HCT116 (cell line): ENCODE results near the gene CRYGD. TPM values are rescaled to one million over a fixed set of nuclear protein-coding genes. Genes with fewer than 3 reads are reported as not detected.

Source experiments
- ATAC-seq: fragments of 200-7000 bp; cut with Tn5 transposase; 2 replicates; pipeline ENCODE4 v1.9.1; 2020; ENCODE audit warnings: mild to moderate bottlenecking, moderate library complexity
- BruUV-seq: library from RNA; stranded (reverse); fragments of 400-500 nt; replicated peaks from 2 replicates; lab custom pipeline; 2021; lab: Mats Ljungman, UMichigan
- CTCF ChIA-PET: fragments of 300-600 bp; sonication (Branson Sonifier 250); formaldehyde crosslinking; loops from one replicate; lab custom pipeline; 2021; ENCODE audit warnings: antibody characterized with exemption; lab: Charles Lee
- POLR2A ChIA-PET: fragments of 300-600, 350-600 bp; sonication (Branson Sonifier 250); formaldehyde crosslinking; loops from one replicate; lab custom pipeline; 2021; ENCODE audit warnings: antibody characterized with exemption; lab: Charles Lee
- RAD21 ChIA-PET, 2 experiments: fragments of 300-600 bp; sonication (Branson Sonifier 250); formaldehyde crosslinking; loops; one replicate each; lab custom pipeline; 2023; ENCODE audit warnings: low total read pairs in 2 of 2; ENCODE audit not compliant: uncharacterized antibody in 2 of 2, unreplicated experiment in 2 of 2, low non-redundant PET in 1 of 2; lab: Charles Lee
- DNase-seq: peaks from one replicate; pipeline ENCODE4 v3.0.0-alpha.2; 2010; ENCODE audit warnings: low read depth, low spot score
- H2AFZ ChIP-seq: fragments of 200-600 bp; shearing (Covaris generic), sonication (generic); 2 replicates; pipeline ENCODE4 v1.6.1; 2017; ENCODE audit warnings: low read depth, mixed run types, mixed read lengths, antibody characterized with exemption, low read length; ENCODE audit not compliant: poor library complexity, severe bottlenecking
- H3K27ac ChIP-seq: 2 replicates; pipeline ENCODE4 v1.5.1; 2012; ENCODE audit warnings: low read depth, low read length
- H3K27me3 ChIP-seq: fragments of 200-600 bp; sonication (generic); 2 replicates; pipeline ENCODE4 v1.6.1; 2016; ENCODE audit warnings: mixed run types, low read length, mixed read lengths; ENCODE audit not compliant: insufficient read depth
- H3K36me3 ChIP-seq, 2 experiments: fragments of 200-500 bp in 1 of 2; fragments of 200-600 bp in 1 of 2; sonication (Bioruptor generic) in 1 of 2; sonication (generic) in 1 of 2; 2 replicates each; pipeline versions ENCODE4 v1.5.1 to v1.6.1; 2014 to 2016; ENCODE audit warnings: low read length in 2 of 2, inconsistent platforms in 1 of 2, mixed read lengths in 1 of 2, mixed run types in 1 of 2; ENCODE audit not compliant: insufficient read depth in 2 of 2, control insufficient read depth in 1 of 2
- H3K4me1 ChIP-seq, 2 experiments: fragments of 200-600 bp in 1 of 2; sonication (generic) in 1 of 2; 2 replicates each; pipeline versions ENCODE4 v1.5.1 to v1.6.1; 2012 to 2017; ENCODE audit warnings: low read length in 2 of 2, inconsistent platforms in 1 of 2, mild to moderate bottlenecking in 1 of 2, mixed read lengths in 1 of 2, mixed run types in 1 of 2, moderate library complexity in 1 of 2; ENCODE audit not compliant: insufficient read depth in 2 of 2, control insufficient read depth in 1 of 2
- H3K4me2 ChIP-seq: fragments of 200-600 bp; sonication (generic); 2 replicates; pipeline ENCODE4 v1.6.1; 2017; ENCODE audit warnings: mixed run types, low read length, mixed read lengths
- H3K4me3 ChIP-seq, 2 experiments: fragments of 200-600 bp in 1 of 2; sonication (generic) in 1 of 2; replicated peaks in 1 of 2; 2 replicates each; pipeline ENCODE4 v1.5.1; 2011 to 2016; ENCODE audit warnings: low read length in 2 of 2, control low read depth in 1 of 2, low read depth in 1 of 2, mild to moderate bottlenecking in 1 of 2, mixed read lengths in 1 of 2, mixed run types in 1 of 2
- H3K79me2 ChIP-seq: fragments of 200-600 bp; sonication (generic); 2 replicates; pipeline ENCODE4 v1.6.1; 2017; ENCODE audit warnings: mild to moderate bottlenecking, mixed run types, low read length, moderate library complexity, mixed read lengths; ENCODE audit not compliant: insufficient read depth
- H3K9ac ChIP-seq: fragments of 200-600 bp; sonication (generic); 2 replicates; pipeline ENCODE4 v1.6.1; 2016; ENCODE audit warnings: low read length, mixed read lengths
- H3K9me2 ChIP-seq: fragments of 200-600 bp; sonication (generic), shearing (Covaris generic); 2 replicates; pipeline ENCODE4 v1.6.1; 2017; ENCODE audit warnings: mixed run types, mild to moderate bottlenecking, moderate library complexity; ENCODE audit not compliant: insufficient read depth
- H3K9me3 ChIP-seq, 2 experiments: fragments of 200-500 bp in 1 of 2; fragments of 200-600 bp in 1 of 2; sonication (Bioruptor generic) in 1 of 2; sonication (generic) in 1 of 2; 2 replicates each; pipeline ENCODE4 v1.6.1; 2014 to 2017; ENCODE audit warnings: low read length in 2 of 2, mixed read lengths in 2 of 2, inconsistent platforms in 1 of 2, low read depth in 1 of 2, mild to moderate bottlenecking in 1 of 2, mixed run types in 1 of 2, moderate library complexity in 1 of 2; ENCODE audit not compliant: control insufficient read depth in 1 of 2, insufficient read depth in 1 of 2
- H4K20me1 ChIP-seq: fragments of 200-600 bp; sonication (generic), shearing (Covaris generic); 2 replicates; pipeline ENCODE4 v1.6.1; 2017; ENCODE audit warnings: mixed run types, mild to moderate bottlenecking, moderate library complexity; ENCODE audit not compliant: insufficient read depth
- CBX3 ChIP-seq: IDR thresholded peaks from 2 replicates; pipeline ENCODE4 v1.6.1; 2012; ENCODE audit warnings: low read depth
- CEBPB ChIP-seq: IDR thresholded peaks from 2 replicates; pipeline ENCODE4 v1.6.1; 2012; ENCODE audit warnings: low read depth
- EGR1 ChIP-seq: IDR thresholded peaks from 2 replicates; pipeline ENCODE4 v1.6.1; 2012; ENCODE audit warnings: low read depth
- ELF1 ChIP-seq: IDR thresholded peaks from 2 replicates; pipeline ENCODE4 v1.6.1; 2012; ENCODE audit warnings: low read depth, borderline replicate concordance
- EZH2 ChIP-seq: fragments of 200-600 bp; sonication (generic); IDR thresholded peaks from 2 replicates; pipeline ENCODE4 v1.6.1; 2017; ENCODE audit warnings: antibody characterized with exemption, mixed run types
- EZH2phosphoT487 ChIP-seq: fragments of 200-600 bp; IDR thresholded peaks from 2 replicates; pipeline ENCODE4 v1.6.1; 2018; ENCODE audit warnings: antibody characterized with exemption, borderline replicate concordance
- FOSL1 ChIP-seq: IDR thresholded peaks from 2 replicates; pipeline ENCODE4 v1.6.1; 2012; ENCODE audit warnings: low read depth
- JUND ChIP-seq: IDR thresholded peaks from 2 replicates; pipeline ENCODE4 v1.6.1; 2012
- POLR2A ChIP-seq: IDR thresholded peaks from 2 replicates; pipeline ENCODE4 v1.7.0; 2011; ENCODE audit warnings: borderline replicate concordance; ENCODE audit not compliant: insufficient read depth, insufficient read length; ENCODE audit errors: extremely low read depth
- POLR2AphosphoS5 ChIP-seq: IDR thresholded peaks from 2 replicates; pipeline ENCODE4 v1.6.1; 2011; ENCODE audit warnings: mild to moderate bottlenecking, low read depth, low read length, moderate library complexity
- RAD21 ChIP-seq: IDR thresholded peaks from 2 replicates; pipeline ENCODE4 v1.6.1; 2012; ENCODE audit warnings: low read depth, mild to moderate bottlenecking
- SIN3A ChIP-seq: IDR thresholded peaks from 2 replicates; pipeline ENCODE4 v1.6.1; 2012; ENCODE audit warnings: low read depth
- SP1 ChIP-seq: IDR thresholded peaks from 2 replicates; pipeline ENCODE4 v1.6.1; 2012; ENCODE audit warnings: low read depth
- SRF ChIP-seq: IDR thresholded peaks from 2 replicates; pipeline ENCODE4 v1.6.1; 2012; ENCODE audit warnings: low read depth
- ZFX ChIP-seq: fragments of 450-650 bp; IDR thresholded peaks from 2 replicates; pipeline ENCODE4 v1.6.1; 2017
- ZNF274 ChIP-seq: fragments of 200-500 bp; sonication (Bioruptor generic); IDR thresholded peaks from 2 replicates; pipeline ENCODE4 v1.6.1; 2014; ENCODE audit warnings: mild to moderate bottlenecking, low read depth, low read length, inconsistent platforms
- intact Hi-C: fragments of 100-400 bp; cut with micrococcal nuclease; formaldehyde crosslinking; loops from 2 replicates; pipeline ENCODE4 v1.10.0; 2022
- total RNA-seq: library from RNA; stranded (reverse); gene quantifications from one replicate; pipeline ENCODE4 v1.2.1, GENCODE V29; 2021; ENCODE audit not compliant: unreplicated experiment
- TF ChIP-seq, protein P1 (sequence below): IDR thresholded peaks from 2 replicates; pipeline ENCODE4 v1.6.1; 2012
- TF ChIP-seq, protein P2 (sequence below): IDR thresholded peaks from 2 replicates; pipeline ENCODE4 v1.6.1; 2012; ENCODE audit warnings: low read depth
- TF ChIP-seq, protein P3 (sequence below): IDR thresholded peaks from 2 replicates; pipeline ENCODE4 v1.6.1; 2011; ENCODE audit warnings: mild to moderate bottlenecking, low read length, moderate library complexity; ENCODE audit not compliant: insufficient replicate concordance; ENCODE audit errors: extremely low read depth
- TF ChIP-seq, protein P4 (sequence below): IDR thresholded peaks from 2 replicates; pipeline ENCODE4 v1.6.1; 2012

The CRYGD gene
- total RNA-seq, 1 experiment from 2014 or later, result not detected

DNA sequence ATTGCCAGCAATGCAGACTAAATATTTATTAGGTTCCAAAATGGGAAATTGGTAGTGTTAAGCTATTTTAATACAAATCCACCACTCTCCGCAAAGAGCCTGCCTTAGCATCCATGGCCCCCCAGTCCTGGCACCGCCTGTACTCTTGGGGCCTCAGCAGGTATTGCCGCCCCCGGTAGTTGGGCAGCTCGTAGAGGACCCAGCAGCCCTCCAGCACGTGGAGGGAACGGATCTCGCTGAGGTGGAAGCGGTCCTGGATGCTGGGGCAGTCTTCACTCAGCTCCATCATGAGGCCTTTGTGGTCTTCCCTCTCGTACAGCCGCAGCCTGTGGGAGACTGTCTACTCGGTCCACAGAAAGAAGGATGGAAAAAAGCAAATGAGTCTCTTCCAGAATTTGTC is 3.8 kb upstream of the CRYGD start:
- TF ChIP-seq RAD21, result no peak
- TF ChIP-seq SIN3A, result no peak
- TF ChIP-seq ZFX, result no peak
- no peak for TF ChIP-seq SRF
- TF ChIP-seq CEBPB, result no peak
- TF ChIP-seq POLR2AphosphoS5, result no peak
- TF ChIP-seq CBX3, result no peak
- no peak for TF ChIP-seq EZH2phosphoT487
- TF ChIP-seq, protein P1, sequence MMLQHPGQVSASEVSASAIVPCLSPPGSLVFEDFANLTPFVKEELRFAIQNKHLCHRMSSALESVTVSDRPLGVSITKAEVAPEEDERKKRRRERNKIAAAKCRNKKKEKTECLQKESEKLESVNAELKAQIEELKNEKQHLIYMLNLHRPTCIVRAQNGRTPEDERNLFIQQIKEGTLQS, result no peak
- TF ChIP-seq ZNF274, result no peak
- TF ChIP-seq, protein P2, sequence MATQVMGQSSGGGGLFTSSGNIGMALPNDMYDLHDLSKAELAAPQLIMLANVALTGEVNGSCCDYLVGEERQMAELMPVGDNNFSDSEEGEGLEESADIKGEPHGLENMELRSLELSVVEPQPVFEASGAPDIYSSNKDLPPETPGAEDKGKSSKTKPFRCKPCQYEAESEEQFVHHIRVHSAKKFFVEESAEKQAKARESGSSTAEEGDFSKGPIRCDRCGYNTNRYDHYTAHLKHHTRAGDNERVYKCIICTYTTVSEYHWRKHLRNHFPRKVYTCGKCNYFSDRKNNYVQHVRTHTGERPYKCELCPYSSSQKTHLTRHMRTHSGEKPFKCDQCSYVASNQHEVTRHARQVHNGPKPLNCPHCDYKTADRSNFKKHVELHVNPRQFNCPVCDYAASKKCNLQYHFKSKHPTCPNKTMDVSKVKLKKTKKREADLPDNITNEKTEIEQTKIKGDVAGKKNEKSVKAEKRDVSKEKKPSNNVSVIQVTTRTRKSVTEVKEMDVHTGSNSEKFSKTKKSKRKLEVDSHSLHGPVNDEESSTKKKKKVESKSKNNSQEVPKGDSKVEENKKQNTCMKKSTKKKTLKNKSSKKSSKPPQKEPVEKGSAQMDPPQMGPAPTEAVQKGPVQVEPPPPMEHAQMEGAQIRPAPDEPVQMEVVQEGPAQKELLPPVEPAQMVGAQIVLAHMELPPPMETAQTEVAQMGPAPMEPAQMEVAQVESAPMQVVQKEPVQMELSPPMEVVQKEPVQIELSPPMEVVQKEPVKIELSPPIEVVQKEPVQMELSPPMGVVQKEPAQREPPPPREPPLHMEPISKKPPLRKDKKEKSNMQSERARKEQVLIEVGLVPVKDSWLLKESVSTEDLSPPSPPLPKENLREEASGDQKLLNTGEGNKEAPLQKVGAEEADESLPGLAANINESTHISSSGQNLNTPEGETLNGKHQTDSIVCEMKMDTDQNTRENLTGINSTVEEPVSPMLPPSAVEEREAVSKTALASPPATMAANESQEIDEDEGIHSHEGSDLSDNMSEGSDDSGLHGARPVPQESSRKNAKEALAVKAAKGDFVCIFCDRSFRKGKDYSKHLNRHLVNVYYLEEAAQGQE, result no peak
- no peak for TF ChIP-seq EGR1
- TF ChIP-seq EZH2, result no peak
- TF ChIP-seq FOSL1, result no peak
- no peak for TF ChIP-seq POLR2A
- TF ChIP-seq, protein P3, sequence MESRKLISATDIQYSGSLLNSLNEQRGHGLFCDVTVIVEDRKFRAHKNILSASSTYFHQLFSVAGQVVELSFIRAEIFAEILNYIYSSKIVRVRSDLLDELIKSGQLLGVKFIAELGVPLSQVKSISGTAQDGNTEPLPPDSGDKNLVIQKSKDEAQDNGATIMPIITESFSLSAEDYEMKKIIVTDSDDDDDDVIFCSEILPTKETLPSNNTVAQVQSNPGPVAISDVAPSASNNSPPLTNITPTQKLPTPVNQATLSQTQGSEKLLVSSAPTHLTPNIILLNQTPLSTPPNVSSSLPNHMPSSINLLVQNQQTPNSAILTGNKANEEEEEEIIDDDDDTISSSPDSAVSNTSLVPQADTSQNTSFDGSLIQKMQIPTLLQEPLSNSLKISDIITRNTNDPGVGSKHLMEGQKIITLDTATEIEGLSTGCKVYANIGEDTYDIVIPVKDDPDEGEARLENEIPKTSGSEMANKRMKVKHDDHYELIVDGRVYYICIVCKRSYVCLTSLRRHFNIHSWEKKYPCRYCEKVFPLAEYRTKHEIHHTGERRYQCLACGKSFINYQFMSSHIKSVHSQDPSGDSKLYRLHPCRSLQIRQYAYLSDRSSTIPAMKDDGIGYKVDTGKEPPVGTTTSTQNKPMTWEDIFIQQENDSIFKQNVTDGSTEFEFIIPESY, result no peak
- no peak for TF ChIP-seq JUND
- TF ChIP-seq SP1, result no peak
- no peak for TF ChIP-seq ELF1
- TF ChIP-seq, protein P4, sequence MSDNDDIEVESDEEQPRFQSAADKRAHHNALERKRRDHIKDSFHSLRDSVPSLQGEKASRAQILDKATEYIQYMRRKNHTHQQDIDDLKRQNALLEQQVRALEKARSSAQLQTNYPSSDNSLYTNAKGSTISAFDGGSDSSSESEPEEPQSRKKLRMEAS, result no peak
- ChIA-PET POLR2A (interaction anchor here (0.7 kb wide), 1 partner anchor 77 kb away, joined by 3 read pairs; no protein-coding TSS in a partner anchor), RAD21 (no interaction called here), CTCF (no interaction called here)
- Histone ChIP-seq H3K4me1 (peaks cover 0 to 7% of the 10 kb centered on the region in 2 experiments; a peak in 2 of 4 replicates), H3K9me2 (no peaks in the 10 kb centered on the region), H3K9me3 (no peaks in the 10 kb centered on the region), H2AFZ (no peak overlapping the region), H3K9ac (no peak overlapping the region), H3K27me3 (no peaks in the 10 kb centered on the region), H3K4me3 (no peak overlapping the region), H4K20me1 (no peaks in the 10 kb centered on the region), H3K36me3 (no peaks in the 10 kb centered on the region), H3K79me2 (no peaks in the 10 kb centered on the region), H3K4me2 (no peak overlapping the region), H3K27ac (no peak overlapping the region)
- intact Hi-C loops, result no loop called here
- no peak for ATAC-seq
- no peak for DNase-seq
- no TSS peak for BruUV-seq
